H9 (cell line): ENCODE data around the gene CLBA1. TPM values are rescaled to one million over a fixed set of nuclear protein-coding genes. Genes with fewer than 3 reads are reported as not detected.
A peak's percentile ranks its signal among the peaks of the same experiment; 100 is the strongest.

ENCODE experiments used
- DNase-seq: peaks from one replicate; pipeline ENCODE4 v3.0.0-alpha.2; 2017
- H2AFZ ChIP-seq: one replicate; pipeline ENCODE4 v1.6.1; 2013; ENCODE audit warnings: mild to moderate bottlenecking, low read length, control low read depth, moderate library complexity
- H2AK5ac ChIP-seq: 2 replicates; pipeline ENCODE4 v1.6.1; 2013; ENCODE audit warnings: low read length, control low read depth, mixed read lengths; ENCODE audit not compliant: insufficient read length
- H2BK120ac ChIP-seq: one replicate; pipeline ENCODE4 v1.6.1; 2013; ENCODE audit warnings: low read depth, mild to moderate bottlenecking, low read length, control low read depth, inconsistent platforms; ENCODE audit not compliant: poor library complexity, severe bottlenecking
- H2BK12ac ChIP-seq: 2 replicates; pipeline ENCODE4 v1.6.1; 2013; ENCODE audit warnings: low read length, control low read depth, mixed read lengths, low read depth; ENCODE audit not compliant: insufficient read length
- H2BK15ac ChIP-seq: 2 replicates; pipeline ENCODE4 v1.6.1; 2013; ENCODE audit warnings: low read depth, low read length, control low read depth
- H2BK20ac ChIP-seq: one replicate; pipeline ENCODE4 v1.6.1; 2013; ENCODE audit warnings: low read depth, mild to moderate bottlenecking, low read length, control low read depth, inconsistent platforms; ENCODE audit not compliant: poor library complexity, severe bottlenecking
- H2BK5ac ChIP-seq: 2 replicates; pipeline ENCODE4 v1.6.1; 2013; ENCODE audit warnings: low read length, control low read depth, mixed read lengths; ENCODE audit not compliant: insufficient read length
- H3K14ac ChIP-seq: 2 replicates; pipeline ENCODE4 v1.6.1; 2013; ENCODE audit warnings: low read length, control low read depth; ENCODE audit not compliant: insufficient read depth
- H3K18ac ChIP-seq: 2 replicates; pipeline ENCODE4 v1.6.1; 2013; ENCODE audit warnings: low read depth, mild to moderate bottlenecking, mixed read lengths, low read length, control low read depth; ENCODE audit not compliant: insufficient read length
- H3K23ac ChIP-seq: 2 replicates; pipeline ENCODE4 v1.6.1; 2013; ENCODE audit warnings: low read length, control low read depth, mixed read lengths, low read depth; ENCODE audit not compliant: insufficient read length
- H3K23me2 ChIP-seq: 2 replicates; pipeline ENCODE4 v1.6.1; 2013; ENCODE audit warnings: low read depth, mild to moderate bottlenecking, mixed read lengths, low read length, control low read depth; ENCODE audit not compliant: insufficient read length, poor library complexity, severe bottlenecking
- H3K27ac ChIP-seq: 2 replicates; pipeline ENCODE4 v1.5.1; 2013; ENCODE audit warnings: low read length, control low read depth, mixed read lengths, low read depth; ENCODE audit not compliant: insufficient read length
- H3K27me3 ChIP-seq: 2 replicates; pipeline ENCODE4 v1.6.1; 2013; ENCODE audit warnings: low read length, control low read depth, inconsistent platforms; ENCODE audit not compliant: insufficient read depth
- H3K4ac ChIP-seq: 2 replicates; pipeline ENCODE4 v1.6.1; 2013; ENCODE audit warnings: low read depth, mild to moderate bottlenecking, control low read depth, inconsistent platforms, low read length, moderate library complexity
- H3K4me1 ChIP-seq: 2 replicates; pipeline ENCODE4 v1.6.1; 2013; ENCODE audit warnings: low read length, control low read depth, inconsistent platforms; ENCODE audit not compliant: insufficient read depth
- H3K4me2 ChIP-seq: 2 replicates; pipeline ENCODE4 v1.6.1; 2013; ENCODE audit warnings: low read length, control low read depth, mixed read lengths; ENCODE audit not compliant: insufficient read length, insufficient read depth
- H3K56ac ChIP-seq: 2 replicates; pipeline ENCODE4 v1.6.1; 2013; ENCODE audit warnings: low read depth, mild to moderate bottlenecking, mixed read lengths, low read length, control low read depth; ENCODE audit not compliant: insufficient read length
- H3K79me1 ChIP-seq: 2 replicates; pipeline ENCODE4 v1.6.1; 2013; ENCODE audit warnings: low read depth, mild to moderate bottlenecking, moderate library complexity, low read length, control low read depth, inconsistent platforms; ENCODE audit not compliant: insufficient read depth, poor library complexity, severe bottlenecking
- H3K79me2 ChIP-seq: 2 replicates; pipeline ENCODE4 v1.6.1; 2013; ENCODE audit warnings: low read length, control low read depth, inconsistent platforms; ENCODE audit not compliant: insufficient read depth
- H3K9ac ChIP-seq: 2 replicates; pipeline ENCODE4 v1.6.1; 2013; ENCODE audit warnings: low read length, control low read depth, mixed read lengths; ENCODE audit not compliant: insufficient read length; ENCODE audit errors: extremely low read depth
- H3K9me3 ChIP-seq: one replicate; pipeline ENCODE4 v1.6.1; 2013; ENCODE audit warnings: low read depth, low read length, inconsistent platforms; ENCODE audit not compliant: control insufficient read depth
- H3T11ph ChIP-seq: one replicate; pipeline ENCODE4 v1.6.1; 2013; ENCODE audit warnings: mild to moderate bottlenecking, low read length, control low read depth, inconsistent platforms
- H4K20me1 ChIP-seq: one replicate; pipeline ENCODE4 v1.6.1; 2013; ENCODE audit not compliant: control insufficient read depth, insufficient read length, insufficient read depth
- H4K5ac ChIP-seq: 2 replicates; pipeline ENCODE4 v1.6.1; 2013; ENCODE audit warnings: low read depth, mild to moderate bottlenecking, mixed read lengths, low read length, control low read depth; ENCODE audit not compliant: insufficient read length
- H4K8ac ChIP-seq: replicated peaks from 2 replicates; pipeline ENCODE4 v1.6.1; 2013; ENCODE audit warnings: low read length, control low read depth, mixed read lengths, low read depth; ENCODE audit not compliant: insufficient read length
- H4K91ac ChIP-seq: 2 replicates; pipeline ENCODE4 v1.6.1; 2013; ENCODE audit warnings: low read depth, mild to moderate bottlenecking, moderate library complexity, mixed read lengths, low read length, control low read depth; ENCODE audit not compliant: insufficient read length
- H3K27ac Mint-ChIP-seq, 3 experiments: 2 replicates in 2 of 3; 3 replicates in 1 of 3; pipeline ENCODE4 v1.8.0; 2020 to 2021; ENCODE audit warnings: mixed read lengths in 3 of 3, mild to moderate bottlenecking in 1 of 3, moderate library complexity in 1 of 3
- H3K27me3 Mint-ChIP-seq: 2 replicates; pipeline ENCODE4 v1.8.0; 2021; ENCODE audit warnings: low read depth, mild to moderate bottlenecking, moderate library complexity, mixed read lengths
- H3K36me3 Mint-ChIP-seq, 3 experiments: 2 replicates in 2 of 3; 3 replicates in 1 of 3; pipeline ENCODE4 v1.8.0; 2020 to 2021; ENCODE audit warnings: low read depth in 3 of 3, mixed read lengths in 3 of 3; ENCODE audit not compliant: insufficient read depth in 1 of 3
- H3K4me1 Mint-ChIP-seq, 2 experiments: 2 replicates each; pipeline ENCODE4 v1.8.0; 2020; ENCODE audit warnings: mixed read lengths in 2 of 2
- H3K4me3 Mint-ChIP-seq, 2 experiments: 2 replicates in 1 of 2; 3 replicates in 1 of 2; pipeline ENCODE4 v1.8.0; 2020 to 2021; ENCODE audit warnings: mild to moderate bottlenecking in 2 of 2, mixed read lengths in 2 of 2, moderate library complexity in 1 of 2
- H3K9me3 Mint-ChIP-seq, 2 experiments: 2 replicates in 1 of 2; 3 replicates in 1 of 2; pipeline ENCODE4 v1.8.0; 2020; ENCODE audit warnings: mild to moderate bottlenecking in 2 of 2, mixed read lengths in 2 of 2, moderate library complexity in 1 of 2
- WGBS: extraction: QIAGEN DNeasy Blood & Tissue Kit; methylation state at CpG from one replicate; pipeline ENCODE4 v1.1.7; 2013; ENCODE audit warnings: missing lambda C conversion rate, low lambda C conversion rate, mixed read lengths; ENCODE audit not compliant: insufficient read length; ENCODE audit errors: extremely low coverage; 5-methylcytosine and 5-hydroxymethylcytosine counted together
- total RNA-seq: library from RNA; stranded (reverse); gene quantifications from 2 replicates; pipeline ENCODE4 v1.2.1, GENCODE V29; 2021
- TF ChIP-seq, protein P1 (sequence below): fragments of 200-600 bp; sonication (generic); conservative IDR thresholded peaks from 3 replicates; pipeline ENCODE4 v1.8.0; 2021; ENCODE audit warnings: antibody characterized with exemption, mild to moderate bottlenecking

CLBA1 gene
- total RNA-seq, 1 experiment from 2014 or later = 2.4 TPM

DNA sequence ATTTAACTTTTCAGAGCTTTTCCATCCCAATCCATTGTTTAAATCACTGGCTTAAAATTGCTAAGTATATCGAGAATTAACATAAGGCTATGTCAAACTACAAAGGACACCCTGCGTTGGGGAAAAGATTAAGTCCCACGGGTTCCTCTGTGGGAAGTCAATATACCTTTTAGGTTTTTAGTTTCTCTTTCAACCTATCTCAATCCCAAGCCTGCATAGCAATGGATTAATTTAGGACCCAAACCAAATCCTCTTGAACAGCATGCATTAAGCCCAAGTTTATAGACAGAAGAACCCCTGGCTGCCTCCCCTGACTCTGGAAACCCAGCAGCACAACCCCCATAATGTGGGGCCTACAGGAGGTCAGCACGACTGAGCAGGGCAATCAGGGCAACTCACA is 29.0 kb downstream of the CLBA1 start:
- H4K20me1 ChIP-seq = peaks cover 3% of the 10 kb centered on the region
- H3K14ac ChIP-seq = no peak overlapping the region
- H2BK20ac ChIP-seq = no peak overlapping the region
- no CpG with 5 or more reads among the region's 4 CpGs for WGBS
- H3K23me2 ChIP-seq = no peaks in the 10 kb centered on the region
- no peak overlapping the region for H2BK12ac ChIP-seq
- H3T11ph ChIP-seq = no peak overlapping the region
- peaks cover 69% of the 10 kb centered on the region for H3K79me2 ChIP-seq
- no peak overlapping the region for H2BK120ac ChIP-seq
- DNase-seq = no peak
- no peak overlapping the region for H3K18ac ChIP-seq
- H2AK5ac ChIP-seq = no peak overlapping the region
- Mint-ChIP-seq H3K36me3 (peaks cover 18 to 62% (median 53%) of the 10 kb centered on the region in 3 experiments; a peak in 6 of 7 replicates), H3K4me3 (peak overlapping the region in 1 of 2 experiments; percentile 16; a peak in 1 of 5 replicates), H3K27me3 (no peaks in the 10 kb centered on the region; the same call in 1 of the 2 replicates), H3K27ac (peak overlapping the region in 1 of 3 experiments; percentile 79; a peak in 1 of 7 replicates), H3K9me3 (no peaks in the 10 kb centered on the region), H3K4me1 (peaks cover 55 to 69% of the 10 kb centered on the region in 2 experiments)
- no peaks in the 10 kb centered on the region for H3K27me3 ChIP-seq
- H3K56ac ChIP-seq = no peak overlapping the region
- H4K8ac ChIP-seq = no peak overlapping the region
- no peak overlapping the region for H2AFZ ChIP-seq
- H4K5ac ChIP-seq = no peak overlapping the region
- peaks cover 34% of the 10 kb centered on the region for H3K79me1 ChIP-seq
- H3K4me2 ChIP-seq = no peak overlapping the region
- H3K4me1 ChIP-seq = peaks cover 5% of the 10 kb centered on the region; the same call in 1 of the 2 replicates
- H3K9ac ChIP-seq = no peak overlapping the region
- H2BK5ac ChIP-seq = no peak overlapping the region
- no peak overlapping the region for H2BK15ac ChIP-seq
- no peak overlapping the region for H3K27ac ChIP-seq
- no peak overlapping the region for H3K4ac ChIP-seq
- no peaks in the 10 kb centered on the region for H3K9me3 ChIP-seq
- H3K23ac ChIP-seq = no peak overlapping the region
- TF ChIP-seq, protein P1, sequence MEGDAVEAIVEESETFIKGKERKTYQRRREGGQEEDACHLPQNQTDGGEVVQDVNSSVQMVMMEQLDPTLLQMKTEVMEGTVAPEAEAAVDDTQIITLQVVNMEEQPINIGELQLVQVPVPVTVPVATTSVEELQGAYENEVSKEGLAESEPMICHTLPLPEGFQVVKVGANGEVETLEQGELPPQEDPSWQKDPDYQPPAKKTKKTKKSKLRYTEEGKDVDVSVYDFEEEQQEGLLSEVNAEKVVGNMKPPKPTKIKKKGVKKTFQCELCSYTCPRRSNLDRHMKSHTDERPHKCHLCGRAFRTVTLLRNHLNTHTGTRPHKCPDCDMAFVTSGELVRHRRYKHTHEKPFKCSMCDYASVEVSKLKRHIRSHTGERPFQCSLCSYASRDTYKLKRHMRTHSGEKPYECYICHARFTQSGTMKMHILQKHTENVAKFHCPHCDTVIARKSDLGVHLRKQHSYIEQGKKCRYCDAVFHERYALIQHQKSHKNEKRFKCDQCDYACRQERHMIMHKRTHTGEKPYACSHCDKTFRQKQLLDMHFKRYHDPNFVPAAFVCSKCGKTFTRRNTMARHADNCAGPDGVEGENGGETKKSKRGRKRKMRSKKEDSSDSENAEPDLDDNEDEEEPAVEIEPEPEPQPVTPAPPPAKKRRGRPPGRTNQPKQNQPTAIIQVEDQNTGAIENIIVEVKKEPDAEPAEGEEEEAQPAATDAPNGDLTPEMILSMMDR = no peak
- no peak overlapping the region for H4K91ac ChIP-seq
